Activated CD4-positive, alpha-beta T cell treated with anti-CD3 and anti-CD28 coated beads, Interleukin-2, amount 50 U/mL, for 48 hours (primary cell): ENCODE measurements around the gene CYB5R3.
"Not testable (repeated sequence)": the region's sequence is repeated elsewhere in the genome, so short reads cannot be mapped to it uniquely, and the experiment has no call there.

ENCODE experiments used
- DNase-seq, 2 experiments: peaks; one replicate each; pipeline ENCODE4 v3.0.0-alpha.2; 2020

Gene CYB5R3

DNA sequence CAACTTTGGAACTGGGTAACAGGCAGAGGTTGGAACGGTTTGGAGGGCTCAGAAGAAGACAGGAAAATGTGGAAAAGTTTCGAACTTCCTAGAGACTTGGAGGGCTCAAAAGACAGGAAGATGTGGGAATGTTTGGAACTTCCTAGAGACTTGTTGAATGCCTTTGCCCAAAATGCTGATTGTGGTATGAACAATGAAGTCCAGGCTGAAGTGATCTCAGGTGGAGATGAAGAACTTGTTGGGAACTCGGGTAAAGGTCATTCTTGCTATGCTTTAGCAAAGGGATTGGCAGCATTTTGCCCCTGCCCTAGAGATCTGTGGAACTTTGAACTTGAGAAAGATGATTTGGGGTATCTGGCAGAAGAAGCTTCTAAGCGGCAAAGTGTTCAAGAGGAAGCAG, 28.7 kb upstream of the CYB5R3 start:
- not testable (repeated sequence) for DNase-seq

GRCh38 chr22:42676059-42676607, 26.9 kb upstream of the CYB5R3 start:
- no peak for DNase-seq

DNA sequence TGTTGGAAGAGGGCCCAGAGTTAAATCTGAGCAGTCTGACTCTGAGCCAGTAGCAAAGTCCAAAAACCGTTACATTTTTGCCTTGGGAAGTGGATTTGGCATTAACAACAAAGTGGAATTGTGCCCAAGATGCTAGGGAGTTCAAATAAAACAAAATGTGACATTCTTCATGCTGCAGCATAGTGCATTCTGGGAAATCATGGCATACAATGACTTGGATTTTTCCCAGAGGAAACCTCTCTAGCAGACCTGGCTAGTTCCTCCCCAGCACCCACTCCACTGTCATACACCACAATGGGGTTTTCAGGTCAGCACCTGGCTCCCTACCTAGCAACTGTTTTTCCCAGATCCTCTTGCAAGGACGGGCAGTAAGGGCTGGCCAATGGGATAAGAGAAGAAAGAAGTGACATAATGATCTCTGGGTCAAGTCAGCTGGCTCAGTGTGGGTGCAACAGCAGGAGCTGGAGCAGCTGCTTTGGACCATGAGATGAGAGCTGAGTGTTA, 24.8 kb upstream of the CYB5R3 start:
- no peak for DNase-seq

DNA sequence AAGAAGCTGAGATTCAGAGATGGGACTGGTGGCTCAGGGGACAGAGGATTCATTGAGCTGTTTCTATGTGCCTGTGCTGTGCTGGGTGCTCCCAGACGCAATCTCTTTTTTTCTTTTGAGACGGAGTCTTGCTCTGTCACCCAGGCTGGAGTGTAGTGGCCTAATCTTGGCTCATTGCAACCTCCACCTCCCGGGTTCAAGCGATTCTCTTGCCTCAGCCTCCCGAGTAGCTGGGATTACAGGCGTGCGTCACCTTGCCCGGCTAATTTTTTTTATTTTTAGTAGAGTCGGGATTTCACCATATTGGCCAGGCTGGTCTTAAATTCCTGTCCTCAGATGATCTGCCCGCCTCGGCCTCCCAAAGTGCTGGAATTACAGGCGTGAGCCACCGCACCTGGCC, 23.9 kb upstream of the CYB5R3 start:
- DNase-seq = not testable (repeated sequence)

GRCh38 chr22:42670921-42671709, 21.9 kb upstream of the CYB5R3 start:
- DNase-seq = no peak

- no peak for DNase-seq
Observed at GRCh38 chr22:42670046-42670445, 20.9 kb upstream of the CYB5R3 start.

DNA sequence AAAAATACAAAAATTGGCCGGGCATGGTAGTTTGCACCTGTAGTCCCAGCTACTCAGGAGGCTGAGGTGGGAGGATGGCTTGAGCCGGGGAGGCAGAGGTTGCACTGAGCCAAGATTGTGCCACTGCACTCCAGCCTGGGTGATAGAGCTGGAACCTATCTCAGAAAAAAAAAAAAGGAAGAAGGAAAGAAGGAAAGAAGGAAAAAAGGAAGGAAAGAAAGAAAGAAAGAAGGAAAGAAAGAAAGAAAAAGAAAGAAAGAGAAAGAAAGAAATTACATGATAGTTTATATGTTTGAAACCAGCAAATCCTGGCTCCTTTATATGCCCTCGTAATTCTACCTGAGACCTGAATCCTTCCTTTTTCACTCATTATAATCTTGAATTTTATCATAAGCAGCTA, 17.2 kb upstream of the CYB5R3 start:
- DNase-seq = not testable (repeated sequence)

GRCh38 chr22:42664976-42665831, 16.0 kb upstream of the CYB5R3 start:
- no peak for DNase-seq

GRCh38 chr22:42661985-42662831, 13.0 kb upstream of the CYB5R3 start:
- DNase-seq = peak; percentile 86 to 89

- DNase-seq = no peak
Observed at GRCh38 chr22:42656578-42656977, 7.4 kb upstream of the CYB5R3 start.

GRCh38 chr22:42655693-42656092, 6.5 kb upstream of the CYB5R3 start:
- no peak for DNase-seq

- DNase-seq = no peak
Observed at GRCh38 chr22:42654436-42655073, 5.4 kb upstream of the CYB5R3 start.

DNA sequence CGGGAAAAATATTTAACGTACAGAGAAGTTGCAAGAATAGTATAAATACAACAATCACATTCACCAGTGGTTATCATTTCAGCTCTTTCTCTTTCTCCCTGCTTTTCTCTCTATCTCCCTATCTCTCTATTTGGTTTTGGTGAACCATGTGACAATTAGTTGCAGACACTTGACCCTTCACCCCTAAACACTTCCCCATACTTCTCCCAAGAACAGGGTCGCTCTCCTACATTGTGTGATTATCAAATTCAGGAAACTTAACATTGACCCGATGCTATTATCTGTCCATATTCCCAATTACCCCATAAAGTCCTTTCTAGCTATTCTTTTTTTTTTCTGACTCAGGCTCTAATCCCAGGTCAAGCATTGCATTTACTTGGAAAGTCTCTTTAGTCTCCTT, 4.8 kb upstream of the CYB5R3 start:
- no peak for DNase-seq

DNA sequence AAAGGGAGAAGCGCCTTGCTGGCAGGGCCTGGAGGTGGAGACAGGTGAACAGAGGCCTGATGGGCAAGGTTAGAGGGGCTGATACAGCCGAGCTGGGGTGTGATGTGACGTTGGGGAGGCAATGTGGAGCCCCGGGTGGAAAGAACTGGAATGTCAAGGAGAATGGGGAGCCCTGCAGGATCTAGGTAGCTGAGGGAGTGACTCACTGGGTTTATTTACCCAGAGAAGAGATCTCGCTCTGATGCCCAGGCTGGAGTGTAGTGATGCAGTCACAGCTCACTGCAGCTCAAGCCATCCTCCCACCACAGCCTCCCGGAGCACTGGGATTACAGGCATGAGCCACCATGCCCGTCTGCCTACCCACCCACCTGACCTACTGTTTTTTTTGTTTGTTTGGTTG, 1.9 kb upstream of the CYB5R3 start:
- no peak for DNase-seq

DNA sequence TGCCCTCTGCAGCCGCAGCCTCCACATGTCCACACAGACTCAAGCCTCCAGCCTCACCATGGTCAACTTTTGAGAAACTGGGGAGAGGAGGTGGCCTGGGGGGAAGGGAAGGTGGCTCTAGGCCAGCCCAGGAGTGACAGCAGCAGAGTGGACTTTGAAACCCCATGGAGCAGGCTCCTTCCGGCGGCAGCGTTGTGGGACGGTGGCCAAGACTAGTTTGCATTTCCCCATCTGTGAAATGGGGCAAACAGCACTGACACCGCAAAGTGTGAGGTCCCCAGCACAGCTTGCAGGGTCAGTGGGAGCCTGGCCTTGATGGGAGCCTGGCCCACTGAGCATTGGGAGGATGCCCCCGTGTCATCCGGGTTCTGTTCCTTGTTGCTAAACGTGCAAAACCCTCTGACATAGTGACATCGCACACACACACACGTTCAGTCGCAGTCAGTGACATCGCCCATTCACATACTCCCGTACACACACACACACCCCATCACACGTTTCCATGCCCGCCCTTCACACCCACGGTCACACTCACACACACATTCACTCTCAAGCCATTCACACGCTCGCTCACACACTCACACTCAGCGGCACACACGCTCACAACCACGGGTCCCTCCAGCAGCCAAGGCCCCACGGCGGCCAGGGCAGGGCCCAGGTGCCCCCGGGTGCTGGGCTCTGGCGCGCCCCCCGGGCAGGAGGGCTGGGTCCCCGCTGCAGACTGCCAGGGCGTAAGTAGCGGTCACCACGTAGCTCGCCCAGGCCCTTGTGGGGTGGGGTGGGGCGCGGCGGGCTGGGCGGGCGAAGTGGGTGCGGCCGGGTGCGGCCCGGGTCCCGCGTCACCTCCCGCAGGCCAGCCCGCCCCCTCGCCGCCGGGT, 585 bp downstream of the CYB5R3 start:
- peak; percentile 39 to 42 for DNase-seq

DNA sequence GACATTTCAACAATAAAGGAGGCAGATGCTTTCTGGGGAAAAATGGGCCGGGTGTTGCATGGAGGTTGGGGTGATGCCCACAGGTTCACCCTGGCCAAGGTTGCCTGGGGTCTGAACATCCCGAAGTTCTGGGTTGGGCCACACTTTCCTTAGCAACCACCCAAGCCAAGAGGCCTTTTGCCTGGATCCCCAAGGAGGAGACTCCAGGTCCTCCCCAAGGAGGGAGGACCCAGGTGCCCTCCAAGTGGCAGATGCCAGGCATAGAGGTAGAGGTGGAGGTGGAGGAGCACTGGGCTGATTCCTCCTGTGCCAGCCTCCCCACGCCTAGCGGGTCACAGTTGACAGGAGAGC, 1.2 kb downstream of the CYB5R3 start:
- no peak for DNase-seq

- no peak for DNase-seq
Observed at GRCh38 chr22:42646569-42647525, 2.3 kb downstream of the CYB5R3 start.

DNA sequence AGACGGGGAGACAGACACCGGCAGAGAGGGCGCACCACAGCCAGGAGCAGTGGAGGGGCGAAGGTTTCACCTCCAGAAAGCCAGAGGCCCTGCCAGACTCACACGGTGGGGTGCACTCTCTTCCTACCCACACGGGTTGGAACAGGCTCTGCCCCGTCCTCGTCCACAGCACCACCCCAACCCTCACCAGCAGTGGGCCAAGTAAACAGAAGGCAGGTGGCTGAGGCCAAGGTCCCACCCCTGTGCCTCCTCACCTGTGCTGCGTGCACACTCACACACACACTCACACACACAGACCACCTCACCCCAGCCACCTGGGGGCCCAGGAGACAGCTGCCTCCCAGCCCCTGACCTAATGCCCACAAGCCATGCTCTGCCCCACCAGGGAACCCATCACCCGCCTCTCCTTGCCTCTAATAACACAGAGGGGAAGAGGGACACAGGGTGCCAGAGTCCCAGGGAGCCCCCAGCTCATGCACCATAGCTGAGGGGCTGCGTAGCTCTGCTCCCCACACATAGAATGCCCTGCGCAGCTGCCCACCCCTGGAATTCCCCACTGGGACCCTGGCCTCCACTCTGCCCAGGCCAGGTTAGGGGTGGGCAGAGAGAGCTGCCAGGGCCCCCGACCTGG, 3.1 kb downstream of the CYB5R3 start:
- DNase-seq = no peak

DNA sequence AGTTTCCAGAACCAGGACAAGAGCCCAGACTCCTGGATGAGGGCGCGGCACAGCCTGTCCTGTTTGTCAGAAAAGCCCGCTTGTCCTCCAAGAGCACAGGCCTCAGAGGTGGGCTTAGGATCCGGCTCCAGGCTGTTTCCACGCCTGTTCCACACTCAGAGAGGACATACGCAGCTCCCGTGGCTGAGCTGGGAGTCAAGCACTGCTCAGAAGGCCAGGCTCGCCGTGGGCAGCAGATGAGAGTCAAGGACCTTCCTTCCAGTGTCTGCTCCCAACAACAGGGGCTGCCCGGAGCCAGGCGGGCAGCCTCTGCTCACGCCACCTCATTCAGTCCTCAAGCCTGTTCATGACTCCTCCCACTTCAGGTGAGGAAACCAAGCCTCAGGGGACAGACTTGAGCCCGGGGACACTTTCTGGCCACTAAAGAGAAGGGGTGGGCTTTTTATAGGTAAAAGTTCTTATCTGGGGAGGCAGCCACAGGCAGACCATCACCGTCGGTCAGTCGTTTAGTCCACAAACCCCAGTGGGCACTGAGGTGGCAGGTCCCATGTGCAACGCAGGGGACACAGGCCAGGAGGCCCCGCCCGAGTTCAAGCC, 3.8 kb downstream of the CYB5R3 start:
- DNase-seq = no peak
